Right renal cortex interstitium (tissue), 3 donors: Measurements from ENCODE around the gene TOLLIP. TPM values are rescaled to one million over a fixed set of nuclear protein-coding genes. Genes with fewer than 3 reads are reported as not detected.
"Not testable (repeated sequence)": the region's sequence is repeated elsewhere in the genome, so short reads cannot be mapped to it uniquely, and the experiment has no call there.

Experiments used
- DNase-seq, 3 donors: peaks; one replicate each; pipeline ENCODE4 v3.0.0-alpha.2; 2013; ENCODE audit warnings: low read depth in 3 of 3, low spot score in 2 of 3
- polyA plus RNA-seq, 3 donors: library from polyadenylated mRNA; unstranded; fragments of 120-200 nt; gene quantifications; one replicate each; pipeline ENCODE4 v1.2.1, GENCODE V29; 2013; ENCODE audit not compliant: insufficient read length in 3 of 3

TOLLIP gene
- polyA plus RNA-seq: 10 to 100 TPM; 31.3 to 41.5 (median 36.0) TPM

DNA sequence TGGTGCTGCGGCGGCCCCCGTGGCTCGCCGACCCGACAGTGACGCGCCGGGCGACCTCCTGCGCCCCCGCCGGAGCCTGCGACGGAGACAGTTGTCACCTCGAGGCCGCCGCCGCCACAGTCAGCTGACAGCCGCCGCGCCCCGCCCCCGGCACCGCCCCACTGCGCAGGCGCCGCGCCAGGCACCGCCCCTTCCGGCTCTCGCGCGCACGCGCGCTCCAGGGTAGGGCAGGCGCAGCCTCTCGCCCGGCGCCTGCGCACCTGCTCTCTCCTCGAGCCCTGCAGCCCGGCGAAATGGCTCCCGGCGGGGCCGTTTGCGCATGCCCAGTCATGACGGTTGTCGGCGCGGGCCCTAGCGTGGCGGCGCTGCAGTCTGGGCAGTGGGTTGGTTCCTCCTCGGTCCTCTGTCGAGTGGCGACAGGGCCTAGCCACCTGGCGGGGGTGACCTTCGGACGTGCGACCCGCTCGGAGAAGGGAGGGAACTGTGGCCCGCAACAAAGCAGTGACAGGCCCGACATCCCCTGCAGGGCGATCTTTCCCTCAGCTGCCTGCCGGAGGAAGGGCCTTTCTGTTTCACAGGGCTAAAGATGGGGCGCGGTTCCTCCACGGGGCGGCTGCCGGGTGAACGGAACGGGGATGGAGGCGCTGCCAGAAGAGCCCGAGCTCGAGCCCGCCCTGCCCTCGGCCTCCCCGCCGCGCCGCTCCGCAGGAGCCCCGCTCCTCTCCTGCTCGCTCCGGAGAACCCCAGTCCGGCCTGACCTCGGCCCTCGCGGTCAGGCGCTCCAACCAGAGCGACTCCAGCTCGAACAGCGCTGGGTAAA is at the start of gene TOLLIP:
TSS of gene TOLLIP (minus strand) at position 135 of the 820 bp plus-strand sequence. CDS start at position 1, 134 bp downstream.
- DNase-seq: peak; percentile 77 to 86 (median 85)

DNA sequence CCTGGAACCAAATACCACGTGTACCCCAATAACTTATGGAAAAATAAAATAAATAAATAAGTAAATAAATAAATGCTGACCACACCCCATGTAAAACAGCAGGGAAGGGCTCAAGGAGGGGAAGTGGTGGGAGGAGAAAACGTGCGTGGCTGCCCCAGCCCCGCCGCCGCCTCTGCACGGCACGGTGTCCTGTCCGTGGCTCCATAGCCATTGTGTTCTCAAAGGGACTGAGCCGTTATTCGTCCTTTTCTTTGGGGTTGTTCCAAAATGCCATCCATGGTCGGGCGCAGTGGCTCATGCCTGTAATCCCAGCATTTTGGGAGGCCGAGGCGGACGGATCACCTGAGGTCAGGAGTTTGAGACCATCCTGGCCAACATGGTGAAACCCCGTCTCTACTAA is 49.5 kb upstream of the TOLLIP start:
- DNase-seq: not testable (repeated sequence)

DNA sequence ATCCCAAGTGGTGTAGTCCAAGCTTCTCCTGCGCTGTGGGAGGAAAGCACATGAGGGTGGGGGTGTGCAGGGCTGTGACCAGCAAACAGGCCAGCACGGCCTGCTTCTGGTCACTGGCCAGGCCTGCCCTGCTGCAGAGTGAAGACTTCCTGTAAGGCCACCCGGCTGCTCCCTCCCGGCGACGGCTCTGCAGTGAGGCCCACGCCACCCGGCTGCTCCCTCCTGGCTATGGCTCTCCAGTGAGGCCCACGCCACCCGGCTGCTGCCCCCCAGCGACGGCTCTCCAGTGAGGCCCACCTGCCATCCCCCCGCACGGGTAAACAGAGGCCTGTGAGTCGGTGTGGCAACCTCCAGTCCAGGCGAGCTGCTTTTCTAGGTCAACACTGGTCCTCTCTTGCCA is 48.9 kb upstream of the TOLLIP start:
- no peak for DNase-seq

DNA sequence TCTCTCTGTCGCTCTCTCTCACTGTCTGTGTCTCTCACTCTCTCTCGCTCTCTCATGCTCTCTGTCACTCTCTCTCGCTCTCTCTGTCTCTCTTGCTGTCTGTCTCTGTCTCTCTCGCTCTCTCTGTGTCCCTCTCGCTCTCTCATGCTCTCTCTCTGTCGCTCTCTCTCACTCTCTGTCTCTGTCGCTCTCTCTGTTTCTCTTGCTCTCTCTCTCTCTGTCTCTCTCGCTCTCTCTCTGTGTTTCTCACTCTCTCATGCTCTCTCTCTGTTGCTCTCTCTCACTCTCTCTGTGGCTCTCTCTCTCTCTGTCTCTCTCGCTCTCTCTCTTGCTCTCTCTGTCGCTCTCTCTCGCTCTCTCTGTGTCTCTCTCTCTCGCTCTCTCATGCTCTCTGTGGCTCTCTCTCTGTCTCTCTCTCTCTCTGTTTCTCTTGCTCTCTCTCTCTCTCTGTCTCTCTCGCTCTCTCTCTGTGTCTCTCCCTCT is 47.1 kb upstream of the TOLLIP start:
- DNase-seq: no peak

DNA sequence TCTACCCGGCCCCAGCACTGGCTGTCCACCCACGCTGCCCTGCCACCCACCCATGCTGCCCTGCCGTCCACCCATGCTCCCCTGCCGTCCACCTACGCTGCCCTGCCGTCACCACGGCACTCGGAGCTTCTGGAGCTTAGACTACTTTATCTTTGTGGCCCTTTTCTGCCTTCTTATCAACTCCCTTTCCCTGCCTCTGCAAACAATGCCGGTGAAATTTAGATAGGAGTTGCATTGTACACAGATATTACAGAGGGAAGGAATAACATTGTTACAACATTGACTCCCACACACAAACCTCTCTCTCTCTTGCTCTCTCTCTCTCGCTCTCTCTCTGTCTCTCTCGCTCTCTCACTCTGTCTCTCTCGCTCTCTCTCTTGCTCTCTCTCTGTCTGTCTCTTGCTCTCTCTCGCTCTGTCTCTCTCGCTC is 46.6 kb upstream of the TOLLIP start:
- no peak for DNase-seq

DNA sequence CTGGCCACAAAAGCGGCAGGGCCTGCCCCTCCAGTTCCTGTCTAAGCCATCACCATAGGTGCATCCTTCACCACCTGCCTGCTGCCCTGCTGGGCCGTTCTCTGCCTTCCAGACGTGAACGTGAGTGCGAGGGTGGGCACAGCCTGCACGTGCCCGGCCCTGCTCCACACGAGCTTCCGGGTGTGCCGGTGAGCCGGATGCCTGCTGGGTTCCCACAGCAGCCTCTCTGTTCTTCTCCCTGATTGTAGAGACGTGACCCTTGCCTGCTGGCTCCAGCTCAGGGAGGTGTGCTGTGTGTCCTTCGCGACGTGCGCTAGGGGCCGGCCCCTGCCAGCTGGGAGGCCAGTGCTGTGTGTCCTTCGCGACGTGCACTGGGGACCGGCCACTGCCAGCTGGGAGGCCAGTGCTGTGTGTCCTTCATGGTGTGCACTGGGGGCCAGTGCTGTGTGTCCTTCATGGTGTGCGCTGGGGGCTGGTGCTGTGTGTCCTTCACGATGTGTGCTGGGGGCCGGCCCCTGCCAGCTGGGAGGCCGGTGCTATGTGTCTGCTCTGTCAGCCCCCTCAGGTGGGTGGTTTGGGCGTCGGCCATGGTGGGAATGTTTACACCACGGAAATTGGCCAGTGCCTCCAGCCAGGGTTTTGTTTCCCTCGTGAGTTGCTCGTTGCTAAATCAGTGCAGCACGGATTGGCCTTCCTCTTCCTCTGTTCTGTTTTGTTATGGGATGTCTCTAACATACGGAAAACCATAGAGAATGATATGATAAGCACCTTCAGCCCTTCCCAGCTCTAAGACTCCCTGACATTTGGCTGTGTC is 44.9 kb upstream of the TOLLIP start:
- DNase-seq: no peak

DNA sequence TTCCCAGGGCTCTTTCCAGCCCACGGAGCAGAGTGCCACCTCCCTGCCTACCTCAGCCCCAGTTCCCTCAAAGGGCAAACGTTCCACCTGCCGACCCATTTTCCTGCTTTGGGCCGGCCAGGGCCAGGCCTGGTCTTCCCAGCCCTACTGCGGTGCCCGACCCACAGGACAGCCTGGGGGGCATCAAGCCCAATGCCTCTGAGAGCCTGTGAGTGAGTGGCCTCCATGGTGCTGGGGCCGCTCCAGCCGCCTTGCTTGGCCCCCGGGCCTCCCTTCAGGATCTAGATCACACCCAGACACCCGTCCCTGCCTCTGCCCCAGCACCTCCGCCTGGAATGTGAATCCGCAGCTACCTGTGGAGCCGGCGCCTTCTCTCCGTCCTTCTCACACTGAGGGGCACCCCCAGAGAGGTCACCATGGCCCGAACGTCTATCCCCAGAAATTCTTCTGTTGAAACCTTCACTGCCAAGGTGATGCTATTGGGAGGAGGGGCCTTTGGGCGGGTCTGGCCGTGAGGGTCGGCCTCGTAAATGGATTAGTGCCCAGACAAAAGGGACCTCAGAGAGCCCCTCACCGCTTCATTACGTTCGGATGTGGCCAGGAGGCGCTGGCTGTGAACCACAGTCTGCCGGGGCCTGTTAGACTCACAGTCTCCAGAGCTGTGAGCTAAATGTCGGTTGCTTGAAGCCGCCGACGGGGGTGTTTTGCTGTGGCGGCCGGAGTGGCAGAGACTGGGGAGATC is 44.1 kb upstream of the TOLLIP start:
- DNase-seq: no peak

DNA sequence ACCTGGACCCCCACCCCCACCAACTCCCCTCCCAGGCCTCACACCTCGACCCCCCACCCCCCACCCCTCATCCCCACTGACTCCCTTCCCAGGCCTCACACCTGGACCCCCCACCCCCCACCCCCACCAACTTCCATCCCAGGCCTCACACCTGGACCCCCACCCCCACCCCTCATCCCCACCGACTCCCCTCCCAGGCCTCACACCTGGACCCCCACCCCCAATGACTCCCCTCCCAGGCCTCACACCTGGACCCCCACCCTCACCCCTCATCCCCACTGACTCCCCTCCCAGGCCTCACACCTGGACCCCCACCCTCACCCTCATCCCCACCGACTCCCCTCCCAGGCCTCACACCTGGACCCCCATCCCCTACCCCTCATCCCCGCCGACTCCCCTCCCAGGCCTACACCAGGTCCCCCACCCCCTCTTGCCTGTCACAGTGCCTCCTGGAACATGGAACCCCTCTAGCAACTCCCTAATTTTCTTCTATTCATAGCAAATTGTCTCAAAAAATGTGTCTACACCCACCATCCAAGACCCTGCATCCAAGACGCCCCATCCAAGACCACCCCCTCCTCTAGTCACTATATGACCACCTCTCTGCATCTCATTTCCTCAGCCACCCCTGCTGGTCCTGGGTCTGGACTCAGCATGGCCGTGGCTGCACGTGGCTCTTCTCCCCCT is 43.4 kb upstream of the TOLLIP start:
- DNase-seq: no peak

DNA sequence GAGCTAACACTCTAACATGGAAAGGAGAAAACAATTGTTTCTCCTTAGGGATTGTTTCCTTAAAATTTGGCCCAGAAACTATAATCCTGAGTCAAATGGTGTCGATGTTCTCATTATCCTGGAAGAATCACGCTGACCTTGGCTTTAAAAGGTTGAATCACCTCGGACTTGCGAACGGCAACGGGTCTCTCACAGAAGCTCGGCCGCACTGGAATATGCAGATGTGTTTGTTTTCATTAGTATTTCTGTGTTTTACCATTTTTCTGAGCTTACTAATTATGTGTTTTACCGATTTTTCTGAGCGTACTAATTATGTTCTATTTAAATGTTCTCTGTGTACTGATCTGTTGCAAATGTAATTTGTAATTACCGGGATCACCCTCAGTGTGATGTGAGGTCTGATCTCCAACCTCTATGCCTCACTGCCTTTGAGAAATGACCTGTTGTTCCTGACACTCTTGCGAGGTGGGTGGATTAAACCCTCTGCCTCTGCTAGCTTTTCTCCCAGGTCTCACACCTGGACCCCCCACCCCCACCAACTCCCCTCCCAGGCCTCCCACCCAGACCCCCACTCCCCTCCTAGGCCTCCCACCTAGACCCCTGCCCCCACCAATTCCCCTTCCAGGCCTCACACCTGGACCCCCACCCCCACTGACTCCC is 42.0 kb upstream of the TOLLIP start:
- no peak for DNase-seq

DNA sequence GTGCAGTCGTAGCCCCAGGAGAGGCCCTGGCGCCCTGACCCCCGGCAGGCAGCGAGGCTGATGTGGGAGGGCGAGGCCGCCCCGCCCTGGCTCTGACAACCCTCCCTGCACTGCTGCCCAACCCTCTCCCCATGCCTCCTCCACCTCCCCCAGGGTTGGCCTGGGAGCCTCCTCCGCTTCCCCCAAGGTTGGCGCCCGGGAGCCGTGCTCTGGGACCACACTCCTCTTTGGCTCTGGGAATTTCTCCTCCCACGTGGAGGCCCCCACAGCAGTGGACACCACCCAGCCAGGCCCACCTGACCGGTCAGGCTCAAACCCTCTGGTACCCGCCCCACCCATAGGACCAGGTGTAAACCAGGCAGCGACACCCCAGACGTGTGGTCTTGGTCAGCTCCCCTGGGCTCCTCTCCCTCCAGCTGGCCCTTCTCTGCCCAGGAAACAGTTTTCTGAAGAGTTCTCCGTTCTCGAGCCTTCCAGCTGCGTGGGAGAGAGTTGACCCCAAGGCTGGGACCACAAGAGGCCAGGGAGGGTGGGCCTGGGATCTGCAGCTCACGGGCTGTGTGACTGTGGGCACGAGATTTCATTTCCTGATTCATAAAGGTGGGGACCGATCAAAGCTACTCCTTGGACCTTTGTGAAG is 40.8 kb upstream of the TOLLIP start:
- DNase-seq: no peak

DNA sequence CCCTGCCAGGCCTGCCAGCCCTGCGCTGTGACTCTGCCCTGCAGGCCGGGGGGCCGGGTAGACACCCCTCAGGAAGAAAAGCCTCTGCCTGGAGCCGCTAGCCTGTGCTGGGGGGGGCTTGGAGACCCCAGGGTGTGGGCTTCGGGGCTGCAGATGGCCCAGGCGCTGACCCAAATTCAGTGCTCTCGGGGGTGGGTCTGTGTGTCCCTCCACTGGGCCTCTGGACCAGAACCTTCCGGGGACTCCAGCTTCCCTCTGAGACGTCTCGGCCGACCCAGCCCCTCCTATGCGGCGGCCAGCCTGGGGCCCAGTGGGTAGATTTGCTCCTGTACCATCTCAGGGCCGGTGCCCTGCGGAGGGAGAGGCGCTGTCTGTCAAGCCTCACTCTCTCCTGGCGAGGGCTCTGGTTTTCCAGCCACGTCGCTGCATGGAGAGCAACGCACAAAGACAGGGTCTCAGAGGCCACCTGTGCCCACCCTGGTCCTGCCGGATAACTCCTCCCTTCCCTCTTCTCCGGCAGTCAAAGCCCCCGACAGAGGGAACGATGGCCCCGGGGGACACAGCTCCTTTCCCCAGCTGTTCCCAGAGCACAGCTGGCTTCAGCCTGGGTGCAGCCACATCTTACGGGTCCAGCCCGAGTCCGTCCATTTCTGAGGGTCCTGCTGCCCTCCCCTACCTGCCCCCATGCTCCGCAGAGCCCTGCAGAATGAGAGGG is 40.1 kb upstream of the TOLLIP start:
- DNase-seq: no peak

DNA sequence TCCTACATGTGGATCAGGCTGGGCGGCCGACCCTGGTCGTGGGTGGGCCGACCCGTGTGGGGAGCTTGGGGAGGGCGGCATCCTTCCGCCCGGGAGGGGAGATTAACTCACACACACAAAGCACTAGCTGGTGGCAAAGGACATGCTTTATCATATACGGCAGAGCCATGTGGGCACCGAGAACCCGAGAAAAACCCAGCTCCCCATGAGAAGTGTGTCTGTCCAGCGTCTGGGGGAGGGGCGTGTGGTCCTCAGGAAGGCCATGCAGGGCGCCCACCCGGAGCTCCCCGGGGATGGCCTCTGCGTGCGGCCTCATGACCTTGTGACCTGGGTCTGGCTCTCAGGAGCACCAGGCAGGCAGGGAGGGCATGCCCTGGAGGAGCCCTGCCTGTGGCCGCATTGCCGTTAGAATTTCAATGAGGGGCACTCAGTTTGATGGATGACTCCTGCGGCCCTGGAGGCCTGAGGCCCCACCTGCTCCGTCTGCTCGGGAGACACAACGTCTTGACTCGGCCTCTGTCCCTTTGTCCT is 39.4 kb upstream of the TOLLIP start:
- no peak for DNase-seq

DNA sequence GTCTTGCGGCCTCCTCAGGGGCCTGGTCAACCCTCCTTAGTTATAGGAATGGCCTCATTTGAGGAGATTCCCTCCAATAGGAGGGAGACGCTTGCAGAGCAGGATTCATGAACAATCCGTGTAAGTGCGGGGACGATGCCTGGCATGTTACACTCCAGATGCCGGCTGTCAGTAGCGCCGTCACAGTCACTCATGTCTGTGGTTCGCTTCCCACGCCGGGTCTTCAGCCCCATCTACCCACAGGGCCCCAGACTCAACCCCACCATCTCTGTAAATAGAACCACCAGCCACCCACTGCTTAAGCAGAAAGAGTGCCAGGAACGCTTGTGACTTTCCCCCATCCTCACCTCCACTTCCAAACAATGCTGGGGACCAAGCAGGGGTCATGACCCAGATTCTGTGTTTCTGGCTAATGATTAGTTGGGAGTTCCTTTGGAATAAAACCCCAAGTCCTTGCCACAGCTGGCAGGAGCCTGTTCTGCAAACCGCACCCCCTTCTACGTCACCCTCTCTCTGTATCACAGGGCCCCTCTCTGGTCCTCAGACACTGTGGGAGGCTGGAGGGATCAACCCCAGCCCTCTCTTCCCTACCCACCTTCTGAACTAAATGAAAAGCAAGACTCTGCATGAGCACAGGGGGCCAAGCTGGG is 38.8 kb upstream of the TOLLIP start:
- DNase-seq: no peak

DNA sequence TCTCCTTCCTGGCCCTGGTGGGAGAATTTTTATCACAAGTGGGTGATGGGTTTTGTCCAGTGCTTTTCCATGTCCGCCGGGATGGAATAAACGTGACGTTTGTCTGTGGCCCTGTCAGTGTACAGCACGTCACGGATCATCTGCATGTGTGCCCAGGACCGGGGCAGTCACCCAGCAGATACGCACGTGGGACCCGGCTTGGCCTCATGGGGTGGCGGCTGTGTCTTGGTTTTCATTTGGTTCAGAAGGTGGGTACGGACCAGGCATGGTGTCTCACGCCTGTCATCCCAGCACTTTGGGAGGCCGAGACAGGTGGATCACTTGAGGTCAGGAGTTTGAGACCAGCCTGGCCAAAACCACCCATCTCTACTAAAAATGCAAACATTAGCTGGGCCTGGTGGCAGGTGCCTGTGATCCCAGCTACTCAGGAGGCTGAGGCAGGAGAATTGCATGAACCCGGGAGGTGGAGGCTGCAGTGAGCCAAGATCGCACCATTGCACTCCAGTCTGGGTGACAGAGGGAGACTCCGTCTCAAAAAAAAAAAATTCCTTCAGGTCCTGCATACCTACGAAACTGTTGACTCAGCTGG is 38.1 kb upstream of the TOLLIP start:
- DNase-seq: not testable (repeated sequence)

DNA sequence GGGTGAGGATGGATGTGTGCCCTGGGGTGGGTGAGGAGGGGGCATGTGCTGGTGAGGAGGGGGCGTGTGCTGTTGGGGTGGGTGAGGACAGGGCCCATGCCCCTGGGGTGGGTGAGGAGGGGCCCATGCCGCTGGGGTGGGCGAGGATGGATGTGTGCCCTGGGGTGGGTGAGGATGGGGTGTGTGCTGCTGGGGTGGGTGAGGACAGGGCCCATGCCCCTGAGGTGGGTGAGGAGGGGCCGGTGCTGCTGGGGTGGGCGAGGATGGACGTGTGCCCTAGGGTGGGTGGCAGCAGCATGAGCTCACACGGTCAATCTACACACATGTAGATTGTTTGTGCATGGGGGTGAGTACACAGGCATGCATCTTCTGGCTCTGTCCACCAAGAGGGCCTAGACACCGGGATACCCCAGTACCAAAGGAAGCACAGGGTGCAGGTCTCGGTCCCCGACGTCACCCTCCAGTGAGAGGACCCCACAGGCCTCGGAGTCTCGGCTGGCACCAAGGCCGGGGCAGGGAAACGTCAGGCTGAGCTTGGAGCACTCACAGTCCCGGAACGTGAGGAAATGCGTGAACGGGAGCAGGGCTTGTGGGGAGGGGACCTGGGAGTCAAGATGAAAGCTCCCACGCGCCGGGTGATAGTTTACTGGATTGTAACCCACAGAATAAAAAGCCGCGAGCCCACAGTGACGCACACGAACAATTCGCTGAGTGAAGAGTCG is 37.4 kb upstream of the TOLLIP start:
- DNase-seq: no peak

DNA sequence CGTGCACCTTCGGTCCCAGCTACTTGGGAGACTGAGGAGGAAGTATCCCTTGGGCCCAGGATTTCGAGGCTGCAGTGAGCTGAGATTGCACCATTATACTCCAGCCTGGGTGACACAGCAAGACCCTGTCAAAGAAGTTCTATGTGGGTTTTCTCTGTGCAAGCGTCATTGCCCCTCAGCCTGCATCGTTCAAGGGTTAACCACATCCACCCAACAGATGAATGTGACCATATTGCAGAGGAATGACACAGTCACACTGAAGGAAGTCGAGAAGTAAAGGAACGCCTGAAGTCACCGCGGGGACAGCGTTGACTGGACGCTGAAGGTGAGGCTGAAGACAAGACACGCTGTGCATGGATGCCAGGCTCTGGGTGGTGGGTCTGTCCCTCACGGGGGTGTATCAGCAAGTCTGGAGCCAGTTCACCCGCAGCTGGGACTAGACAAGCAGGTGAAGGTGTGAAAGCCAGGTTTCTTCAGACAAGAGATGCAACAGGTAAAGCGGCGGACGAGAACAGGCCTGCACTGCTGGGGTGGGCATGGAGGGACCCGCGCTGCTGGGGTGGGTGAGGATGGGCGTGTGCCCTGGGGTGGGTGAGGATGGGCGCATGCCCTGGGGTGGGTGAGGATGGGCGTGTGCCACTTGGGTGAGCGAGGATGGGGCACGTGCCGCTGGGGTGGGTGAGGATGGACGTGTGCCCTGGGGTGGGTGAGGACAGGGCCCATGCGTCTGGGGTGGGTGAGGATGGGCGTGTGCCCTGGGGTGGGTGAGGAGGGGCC is 36.5 kb upstream of the TOLLIP start:
- DNase-seq: no peak
